Panc1 (cell line): ENCODE data around the gene SSH2. TPM values are rescaled to one million over a fixed set of nuclear protein-coding genes. Genes with fewer than 3 reads are reported as not detected.

Source experiments
- ATAC-seq: fragments of 200-7000 bp; cut with Tn5 transposase; 2 replicates; pipeline ENCODE4 v1.9.1; 2020; ENCODE audit warnings: mild to moderate bottlenecking, moderate library complexity
- BruUV-seq: library from RNA; stranded (reverse); fragments of 400-500 nt; replicated peaks from 2 replicates; lab custom pipeline; 2021; lab: Mats Ljungman, UMichigan
- CTCF ChIA-PET: fragments of 300-600 bp; sonication (Branson Sonifier 250); formaldehyde crosslinking; loops from one replicate; lab custom pipeline; 2022; ENCODE audit warnings: antibody characterized with exemption; lab: Charles Lee
- POLR2A ChIA-PET: fragments of 300-600 bp; sonication (Branson Sonifier 250); formaldehyde crosslinking; loops from one replicate; lab custom pipeline; 2022; ENCODE audit warnings: antibody characterized with exemption; lab: Charles Lee
- DNase-seq: peaks from one replicate; pipeline ENCODE4 v3.0.0-alpha.2; 2010; ENCODE audit warnings: low read depth, low spot score
- H3K27ac ChIP-seq: 2 replicates; pipeline ENCODE4 v1.5.1; 2011; ENCODE audit warnings: mild to moderate bottlenecking, low read length, inconsistent platforms
- H3K27me3 ChIP-seq: fragments of 200-500 bp; sonication (Bioruptor generic); 2 replicates; pipeline ENCODE4 v1.6.0; 2014; ENCODE audit warnings: low read length, inconsistent platforms; ENCODE audit not compliant: control insufficient read depth, insufficient read depth
- H3K36me3 ChIP-seq: fragments of 200-500 bp; sonication (Bioruptor generic); 2 replicates; pipeline ENCODE4 v1.5.1; 2014; ENCODE audit warnings: inconsistent platforms, mild to moderate bottlenecking, low read length, moderate library complexity; ENCODE audit not compliant: control insufficient read depth, insufficient read depth
- H3K4me1 ChIP-seq: 2 replicates; pipeline ENCODE4 v1.5.1; 2011; ENCODE audit warnings: inconsistent platforms, mild to moderate bottlenecking, low read length, moderate library complexity; ENCODE audit not compliant: control insufficient read depth, insufficient read depth
- H3K4me3 ChIP-seq, 2 experiments: 2 replicates each; pipeline ENCODE4 v1.5.1; 2011 to 2012; ENCODE audit warnings: low read depth in 2 of 2, low read length in 2 of 2, mild to moderate bottlenecking in 2 of 2, inconsistent platforms in 1 of 2, moderate library complexity in 1 of 2
- H3K9me3 ChIP-seq: fragments of 200-500 bp; sonication (Bioruptor generic); 2 replicates; pipeline ENCODE4 v1.5.1; 2014; ENCODE audit warnings: low read depth, mild to moderate bottlenecking, inconsistent platforms, low read length, moderate library complexity; ENCODE audit not compliant: control insufficient read depth, insufficient read depth
- POLR2AphosphoS5 ChIP-seq: IDR thresholded peaks from 2 replicates; pipeline ENCODE4 v1.6.1; 2012; ENCODE audit warnings: mild to moderate bottlenecking, low read depth, low read length, moderate library complexity
- REST ChIP-seq, 2 experiments: IDR thresholded peaks; 2 replicates each; pipeline ENCODE4 v1.6.1; 2011 to 2012; ENCODE audit warnings: low read depth in 2 of 2, control low read depth in 1 of 2, low read length in 1 of 2, mild to moderate bottlenecking in 1 of 2, moderate library complexity in 1 of 2; ENCODE audit not compliant: insufficient read depth in 1 of 2
- SIN3A ChIP-seq: IDR thresholded peaks from 2 replicates; pipeline ENCODE4 v1.6.1; 2012; ENCODE audit warnings: low read depth, mild to moderate bottlenecking, low read length, moderate library complexity, borderline replicate concordance; ENCODE audit not compliant: insufficient read depth
- TCF7L2 ChIP-seq: IDR thresholded peaks from 2 replicates; pipeline ENCODE4 v1.6.1; 2011; ENCODE audit warnings: mild to moderate bottlenecking, low read depth, low read length, inconsistent platforms
- in situ Hi-C: cut with HindIII; loops from 2 replicates; pipeline ENCODE4 v1.10.0; 2016; ENCODE audit warnings: low sequenced_read_pairs, low pct_unique_long_range_greater_than_20kb
- intact Hi-C: fragments of 100-400 bp; cut with micrococcal nuclease; formaldehyde crosslinking; loops from one replicate; pipeline ENCODE4 v1.10.0; 2022; ENCODE audit not compliant: unreplicated experiment
- total RNA-seq: library from RNA; stranded (reverse); gene quantifications from one replicate; pipeline ENCODE4 v1.2.1, GENCODE V29; 2021; ENCODE audit not compliant: unreplicated experiment
- TF ChIP-seq, protein P1 (sequence below): fragments of 450-650 bp; IDR thresholded peaks from 2 replicates; pipeline ENCODE4 v1.5.1; 2017; ENCODE audit warnings: mild to moderate bottlenecking

SSH2 gene
- total RNA-seq, 1 experiment from 2014 or later, result 30.6 TPM

GRCh38 chr17:29891131-29891530 is 38.9 kb downstream of the SSH2 start:
- intact Hi-C loops, result no loop called here
- in situ Hi-C loops, result no loop called here
- CTCF ChIA-PET, result no interaction called here

DNA sequence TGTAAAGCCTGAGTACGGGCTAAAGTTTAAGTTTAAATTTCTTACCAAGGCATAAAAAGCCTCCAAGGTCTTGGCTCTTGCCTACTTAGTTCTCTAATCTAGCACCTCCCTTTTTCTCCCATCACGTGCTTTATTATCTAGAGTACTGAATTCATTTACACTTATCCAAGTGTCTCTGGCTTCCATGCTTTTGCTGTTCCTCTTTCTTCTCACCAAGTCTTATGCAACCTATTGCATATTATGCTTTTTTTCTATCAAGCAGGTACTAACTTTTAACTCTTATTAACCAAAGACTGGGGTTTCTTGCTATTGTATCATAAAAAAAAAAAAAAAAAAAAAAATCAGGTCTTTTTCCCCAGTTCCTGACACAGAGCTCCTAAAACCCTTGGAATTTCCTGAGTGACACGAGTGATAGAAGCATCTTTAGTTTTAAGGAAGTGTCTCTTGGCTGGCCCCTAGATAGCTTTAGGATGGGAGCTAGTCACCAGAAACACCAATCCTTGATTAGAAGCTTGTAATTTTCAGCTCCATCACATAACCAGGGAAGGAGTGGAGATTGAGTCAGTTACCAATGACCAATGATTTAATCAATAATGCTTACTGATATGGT is 44.9 kb downstream of the SSH2 start:
- no peaks in the 10 kb centered on the region for H3K27me3 ChIP-seq
- no peak for DNase-seq
- no peak overlapping the region for H3K27ac ChIP-seq
- intact Hi-C loops, result no loop called here
- in situ Hi-C loops, result no loop called here
- no peak overlapping the region for H3K4me3 ChIP-seq
- no peaks in the 10 kb centered on the region for H3K36me3 ChIP-seq
- no peak for TF ChIP-seq REST (IDR thresholded peaks at IDR 0.05; ENCODE audit: insufficient read depth in 1 of 2, low read depth in 2 of 2, low read length in 1 of 2)
- TF ChIP-seq SIN3A, result no peak
- ATAC-seq, result no peak
- ChIA-PET CTCF (interaction anchor here (0.6 kb wide), 1 partner anchor 257 kb away, joined by 4 read pairs; no protein-coding TSS in a partner anchor), POLR2A (no interaction called here)
- no peaks in the 10 kb centered on the region for H3K4me1 ChIP-seq
- BruUV-seq, result no TSS peak
- H3K9me3 ChIP-seq, result no peaks in the 10 kb centered on the region

More at GRCh38 chr17:29891131-29891530, 38.9 kb downstream of the SSH2 start:
- H3K27ac ChIP-seq, result no peak overlapping the region
- H3K36me3 ChIP-seq, result no peaks in the 10 kb centered on the region
- no TSS peak for BruUV-seq
- H3K4me3 ChIP-seq, result no peak overlapping the region
- H3K9me3 ChIP-seq, result no peaks in the 10 kb centered on the region
- H3K27me3 ChIP-seq, result no peaks in the 10 kb centered on the region
- no peaks in the 10 kb centered on the region for H3K4me1 ChIP-seq
- no peak for TF ChIP-seq TCF7L2
- no peak for TF ChIP-seq REST (IDR thresholded peaks at IDR 0.05; ENCODE audit: insufficient read depth in 1 of 2, low read depth in 2 of 2, low read length in 1 of 2)
- TF ChIP-seq, protein P1, sequence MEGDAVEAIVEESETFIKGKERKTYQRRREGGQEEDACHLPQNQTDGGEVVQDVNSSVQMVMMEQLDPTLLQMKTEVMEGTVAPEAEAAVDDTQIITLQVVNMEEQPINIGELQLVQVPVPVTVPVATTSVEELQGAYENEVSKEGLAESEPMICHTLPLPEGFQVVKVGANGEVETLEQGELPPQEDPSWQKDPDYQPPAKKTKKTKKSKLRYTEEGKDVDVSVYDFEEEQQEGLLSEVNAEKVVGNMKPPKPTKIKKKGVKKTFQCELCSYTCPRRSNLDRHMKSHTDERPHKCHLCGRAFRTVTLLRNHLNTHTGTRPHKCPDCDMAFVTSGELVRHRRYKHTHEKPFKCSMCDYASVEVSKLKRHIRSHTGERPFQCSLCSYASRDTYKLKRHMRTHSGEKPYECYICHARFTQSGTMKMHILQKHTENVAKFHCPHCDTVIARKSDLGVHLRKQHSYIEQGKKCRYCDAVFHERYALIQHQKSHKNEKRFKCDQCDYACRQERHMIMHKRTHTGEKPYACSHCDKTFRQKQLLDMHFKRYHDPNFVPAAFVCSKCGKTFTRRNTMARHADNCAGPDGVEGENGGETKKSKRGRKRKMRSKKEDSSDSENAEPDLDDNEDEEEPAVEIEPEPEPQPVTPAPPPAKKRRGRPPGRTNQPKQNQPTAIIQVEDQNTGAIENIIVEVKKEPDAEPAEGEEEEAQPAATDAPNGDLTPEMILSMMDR, result no peak
- no peak for TF ChIP-seq POLR2AphosphoS5
- no peak for TF ChIP-seq SIN3A
- no peak for ATAC-seq
- DNase-seq, result no peak
- POLR2A ChIA-PET, result no interaction called here
